ENCODE data around the gene PLIN5.

The PLIN5 gene

DNA sequence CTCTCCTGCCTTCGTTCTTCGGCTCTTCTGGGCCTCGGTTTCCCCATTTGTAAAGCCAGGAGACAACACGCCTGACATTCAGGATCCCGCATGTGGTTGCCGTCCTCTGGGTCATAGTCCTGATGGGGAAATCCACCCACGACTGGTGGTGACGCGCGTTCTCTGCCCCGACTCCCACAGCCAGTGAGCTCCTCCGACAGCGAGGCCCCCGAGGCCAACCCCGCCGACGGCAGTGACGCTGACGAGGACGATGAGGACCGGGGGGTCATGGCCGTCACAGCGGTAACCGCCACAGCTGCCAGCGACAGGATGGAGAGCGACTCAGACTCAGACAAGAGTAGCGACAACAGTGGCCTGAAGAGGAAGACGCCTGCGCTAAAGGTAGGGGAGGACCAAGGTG, 46.5 kb downstream of the PLIN5 start:
- peaks cover 33% of the 10 kb centered on the region for H3K36me3 ChIP-seq (ENCODE audit: control insufficient read depth, insufficient read depth, low read length)

DNA sequence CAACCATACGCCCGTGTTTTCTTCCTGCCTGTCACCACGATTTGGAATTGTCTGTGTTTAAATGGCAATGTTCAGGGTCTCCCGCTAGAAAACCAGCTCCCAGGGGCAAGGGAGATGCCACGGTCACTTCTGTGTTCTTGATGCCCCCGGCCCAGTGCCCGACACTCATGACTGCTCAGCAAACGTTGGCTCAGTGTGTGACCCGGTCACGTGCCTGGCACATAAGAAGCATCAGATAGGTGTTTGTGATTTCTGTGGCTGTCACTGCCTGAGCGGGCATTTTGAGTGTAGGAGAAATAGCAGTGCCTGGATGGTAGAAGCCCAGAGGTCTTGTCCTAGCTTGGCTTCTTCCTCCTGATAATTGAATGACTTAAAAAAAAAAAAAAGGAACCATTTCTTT, 47.5 kb downstream of the PLIN5 start:
- no peak for DNase-seq
- H3K4me3 ChIP-seq (ENCODE audit: insufficient read depth, low read depth, low read length, poor library complexity, severe bottlenecking), result no peak overlapping the region
- H3K27me3 ChIP-seq (replicated peaks; ENCODE audit: control insufficient read depth, insufficient read depth, low read length, poor library complexity, severe bottlenecking), result no peaks in the 10 kb centered on the region
- H3K9me3 ChIP-seq (ENCODE audit: control insufficient read depth, low read length), result no peaks in the 10 kb centered on the region
- peaks cover 32% of the 10 kb centered on the region for H3K36me3 ChIP-seq (ENCODE audit: control insufficient read depth, insufficient read depth, low read length)
- H3K4me1 ChIP-seq (ENCODE audit: control insufficient read depth, insufficient read depth, low read length, poor library complexity, severe bottlenecking), result no peaks in the 10 kb centered on the region
- H3K27ac ChIP-seq (ENCODE audit: insufficient read depth, low read length, poor library complexity, severe bottlenecking), result no peak overlapping the region

More for the DNA sequence above, 46.5 kb downstream of the PLIN5 start:
- no peak for DNase-seq
- no peaks in the 10 kb centered on the region for H3K9me3 ChIP-seq (ENCODE audit: control insufficient read depth, low read length)
- no peaks in the 10 kb centered on the region for H3K4me1 ChIP-seq (ENCODE audit: control insufficient read depth, insufficient read depth, low read length, poor library complexity, severe bottlenecking)
- no peak overlapping the region for H3K4me3 ChIP-seq (ENCODE audit: insufficient read depth, low read depth, low read length, poor library complexity, severe bottlenecking)
- H3K27me3 ChIP-seq (replicated peaks; ENCODE audit: control insufficient read depth, insufficient read depth, low read length, poor library complexity, severe bottlenecking), result no peaks in the 10 kb centered on the region
- H3K27ac ChIP-seq (ENCODE audit: insufficient read depth, low read length, poor library complexity, severe bottlenecking), result no peak overlapping the region

DNA sequence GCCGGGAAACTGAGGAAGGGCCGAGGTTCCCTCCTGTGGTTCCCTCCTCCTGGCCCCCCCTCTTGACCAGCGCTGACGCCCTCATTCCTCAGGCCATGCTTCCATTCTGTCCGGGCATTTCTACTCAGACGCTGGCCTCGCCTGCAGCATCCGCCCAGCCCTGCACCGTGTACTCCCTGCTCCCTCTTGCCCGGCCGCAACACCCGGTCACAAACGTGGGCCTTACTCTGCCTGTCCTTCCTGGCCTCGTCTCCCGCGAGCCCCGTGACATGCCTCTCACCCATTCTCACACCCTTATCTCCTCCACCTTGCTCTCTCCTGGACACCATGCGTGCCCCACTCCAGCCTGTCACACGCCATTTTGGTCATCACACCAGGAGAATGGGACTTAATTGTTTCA, 51.6 kb downstream of the PLIN5 start:
- Histone ChIP-seq H3K4me3 (ENCODE audit: insufficient read depth, low read depth, low read length, poor library complexity, severe bottlenecking) (no peak overlapping the region), H3K36me3 (ENCODE audit: control insufficient read depth, insufficient read depth, low read length) (peaks cover 9% of the 10 kb centered on the region), H3K4me1 (ENCODE audit: control insufficient read depth, insufficient read depth, low read length, poor library complexity, severe bottlenecking) (no peaks in the 10 kb centered on the region), H3K27ac (ENCODE audit: insufficient read depth, low read length, poor library complexity, severe bottlenecking) (no peak overlapping the region), H3K27me3 (replicated peaks; ENCODE audit: control insufficient read depth, insufficient read depth, low read length, poor library complexity, severe bottlenecking) (no peaks in the 10 kb centered on the region), H3K9me3 (ENCODE audit: control insufficient read depth, low read length) (no peaks in the 10 kb centered on the region)
- no peak for DNase-seq

GRCh38 chr19:4482721-4483364, 52.2 kb downstream of the PLIN5 start:
- no peaks in the 10 kb centered on the region for H3K27me3 ChIP-seq (replicated peaks; ENCODE audit: control insufficient read depth, insufficient read depth, low read length, poor library complexity, severe bottlenecking)
- no peak overlapping the region for H3K27ac ChIP-seq (ENCODE audit: insufficient read depth, low read length, poor library complexity, severe bottlenecking)
- no peaks in the 10 kb centered on the region for H3K4me1 ChIP-seq (ENCODE audit: control insufficient read depth, insufficient read depth, low read length, poor library complexity, severe bottlenecking)
- peaks cover 6% of the 10 kb centered on the region for H3K36me3 ChIP-seq (ENCODE audit: control insufficient read depth, insufficient read depth, low read length)
- no peak overlapping the region for H3K4me3 ChIP-seq (ENCODE audit: insufficient read depth, low read depth, low read length, poor library complexity, severe bottlenecking)
- no peak for DNase-seq
- H3K9me3 ChIP-seq (ENCODE audit: control insufficient read depth, low read length), result no peaks in the 10 kb centered on the region

DNA sequence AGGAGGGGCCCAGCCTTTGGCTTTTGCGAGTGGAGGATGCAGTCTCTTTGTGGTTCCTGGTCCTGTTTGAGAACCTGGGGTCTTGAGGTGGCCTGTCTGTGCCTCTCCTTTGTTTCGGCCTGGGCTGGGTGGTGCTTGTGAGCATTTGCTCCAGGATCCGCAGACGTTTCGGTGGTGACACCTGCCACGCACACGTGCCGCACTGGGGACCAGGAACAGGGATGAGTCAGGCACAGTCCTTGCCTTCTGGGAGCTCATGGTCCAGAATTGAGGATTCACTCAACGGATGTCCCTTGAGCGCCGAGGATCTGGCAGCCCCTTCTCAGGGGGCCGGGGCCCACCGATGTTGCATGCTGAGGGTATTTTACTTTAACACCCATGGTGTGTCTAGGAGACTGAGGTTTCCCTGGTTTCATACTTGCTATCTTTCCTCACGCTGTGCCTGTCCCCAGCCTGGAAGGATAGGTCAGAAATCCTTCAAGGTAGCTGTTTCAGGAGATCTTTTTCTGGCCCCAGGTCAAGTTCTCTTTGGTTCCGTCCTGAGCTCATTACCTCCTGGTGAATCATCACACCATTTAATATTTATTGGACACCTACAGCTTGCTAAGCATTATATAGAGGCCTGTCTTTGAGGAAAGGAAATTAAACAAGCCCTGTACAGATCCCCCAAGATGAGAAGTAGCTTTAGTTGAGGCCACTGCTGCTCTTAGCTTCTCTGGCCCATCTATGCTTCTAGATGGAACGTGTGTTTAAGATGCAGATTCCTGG, 57.8 kb downstream of the PLIN5 start:
- H3K27me3 ChIP-seq (replicated peaks; ENCODE audit: control insufficient read depth, insufficient read depth, low read length, poor library complexity, severe bottlenecking), result no peaks in the 10 kb centered on the region
- no peak for DNase-seq
- peaks cover 21% of the 10 kb centered on the region for H3K4me1 ChIP-seq (ENCODE audit: control insufficient read depth, insufficient read depth, low read length, poor library complexity, severe bottlenecking)
- H3K27ac ChIP-seq (ENCODE audit: insufficient read depth, low read length, poor library complexity, severe bottlenecking), result no peak overlapping the region
- H3K4me3 ChIP-seq (ENCODE audit: insufficient read depth, low read depth, low read length, poor library complexity, severe bottlenecking), result no peak overlapping the region
- H3K9me3 ChIP-seq (ENCODE audit: control insufficient read depth, low read length), result no peaks in the 10 kb centered on the region
- H3K36me3 ChIP-seq (ENCODE audit: control insufficient read depth, insufficient read depth, low read length), result peaks cover 18% of the 10 kb centered on the region

DNA sequence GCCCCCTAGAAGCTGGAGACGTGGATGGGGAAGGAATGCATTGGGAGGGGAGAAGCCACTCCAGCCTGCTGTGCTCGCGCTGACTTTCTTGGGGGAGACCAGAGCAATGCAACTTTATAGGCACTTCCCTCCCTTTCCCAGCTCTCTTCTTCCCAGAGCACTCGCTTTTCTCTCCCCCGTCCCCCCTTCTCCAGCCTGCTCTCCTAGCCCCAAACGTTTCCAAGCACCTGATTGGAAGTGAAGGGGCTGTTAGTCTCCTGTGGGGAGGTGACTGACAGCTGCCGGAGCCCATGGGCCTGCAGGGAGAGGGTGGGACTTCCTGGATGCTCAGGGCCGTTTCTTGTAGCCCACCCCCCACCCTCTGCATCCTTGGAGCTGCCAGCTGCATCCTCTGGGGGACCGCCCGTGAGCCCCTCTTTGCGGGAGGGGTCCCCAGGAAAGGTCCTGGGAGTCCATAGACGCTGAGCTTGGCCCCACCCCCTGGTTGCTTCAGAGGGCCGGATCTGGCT, 60.5 kb downstream of the PLIN5 start:
- no peak for DNase-seq
- Histone ChIP-seq H3K36me3 (ENCODE audit: control insufficient read depth, insufficient read depth, low read length) (peaks cover 18% of the 10 kb centered on the region), H3K27me3 (replicated peaks; ENCODE audit: control insufficient read depth, insufficient read depth, low read length, poor library complexity, severe bottlenecking) (no peaks in the 10 kb centered on the region), H3K9me3 (ENCODE audit: control insufficient read depth, low read length) (no peaks in the 10 kb centered on the region), H3K4me3 (ENCODE audit: insufficient read depth, low read depth, low read length, poor library complexity, severe bottlenecking) (no peak overlapping the region), H3K4me1 (ENCODE audit: control insufficient read depth, insufficient read depth, low read length, poor library complexity, severe bottlenecking) (peaks cover 25% of the 10 kb centered on the region), H3K27ac (ENCODE audit: insufficient read depth, low read length, poor library complexity, severe bottlenecking) (no peak overlapping the region)

DNA sequence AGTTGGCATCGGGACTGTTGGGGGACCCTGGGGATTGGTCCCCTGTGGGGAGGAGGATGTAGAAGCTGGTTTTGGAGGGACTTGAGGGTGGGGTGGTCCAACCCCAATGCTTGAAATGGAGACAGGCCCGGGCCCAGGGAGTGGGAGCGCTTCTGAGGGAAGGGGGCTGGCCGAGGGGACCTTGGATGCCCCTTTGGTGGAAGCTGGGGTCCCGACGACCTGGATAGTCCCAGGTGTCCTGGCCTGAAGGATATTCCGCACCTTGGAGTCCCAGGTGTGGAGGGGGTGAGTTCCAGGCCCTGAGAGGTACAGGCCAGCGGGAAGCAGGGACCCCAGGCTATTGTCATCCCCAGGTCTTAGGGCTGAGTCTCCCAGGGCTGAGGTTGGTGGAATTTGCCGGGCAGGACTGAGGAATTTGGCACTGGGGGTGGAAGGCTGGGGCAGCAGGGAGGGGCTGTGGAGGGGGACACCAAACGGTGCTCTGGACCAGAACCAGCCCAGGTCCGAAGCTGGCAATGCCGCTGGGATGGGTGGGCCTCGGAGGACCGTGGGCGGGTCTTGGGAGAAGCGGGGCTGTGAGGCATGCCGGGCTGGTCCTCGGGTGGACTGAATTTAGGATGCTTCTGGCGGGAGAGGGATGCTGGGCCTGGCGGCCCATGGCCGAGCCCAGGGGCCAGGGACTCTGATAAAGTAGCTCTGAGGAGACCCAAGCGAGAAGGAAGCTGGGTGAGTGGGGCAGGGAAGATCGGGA, 61.1 kb downstream of the PLIN5 start:
- no peak overlapping the region for H3K27ac ChIP-seq (ENCODE audit: insufficient read depth, low read length, poor library complexity, severe bottlenecking)
- H3K4me3 ChIP-seq (ENCODE audit: insufficient read depth, low read depth, low read length, poor library complexity, severe bottlenecking), result no peak overlapping the region
- DNase-seq, result no peak
- H3K4me1 ChIP-seq (ENCODE audit: control insufficient read depth, insufficient read depth, low read length, poor library complexity, severe bottlenecking), result peaks cover 25% of the 10 kb centered on the region
- H3K9me3 ChIP-seq (ENCODE audit: control insufficient read depth, low read length), result no peaks in the 10 kb centered on the region
- no peaks in the 10 kb centered on the region for H3K27me3 ChIP-seq (replicated peaks; ENCODE audit: control insufficient read depth, insufficient read depth, low read length, poor library complexity, severe bottlenecking)
- peaks cover 18% of the 10 kb centered on the region for H3K36me3 ChIP-seq (ENCODE audit: control insufficient read depth, insufficient read depth, low read length)

DNA sequence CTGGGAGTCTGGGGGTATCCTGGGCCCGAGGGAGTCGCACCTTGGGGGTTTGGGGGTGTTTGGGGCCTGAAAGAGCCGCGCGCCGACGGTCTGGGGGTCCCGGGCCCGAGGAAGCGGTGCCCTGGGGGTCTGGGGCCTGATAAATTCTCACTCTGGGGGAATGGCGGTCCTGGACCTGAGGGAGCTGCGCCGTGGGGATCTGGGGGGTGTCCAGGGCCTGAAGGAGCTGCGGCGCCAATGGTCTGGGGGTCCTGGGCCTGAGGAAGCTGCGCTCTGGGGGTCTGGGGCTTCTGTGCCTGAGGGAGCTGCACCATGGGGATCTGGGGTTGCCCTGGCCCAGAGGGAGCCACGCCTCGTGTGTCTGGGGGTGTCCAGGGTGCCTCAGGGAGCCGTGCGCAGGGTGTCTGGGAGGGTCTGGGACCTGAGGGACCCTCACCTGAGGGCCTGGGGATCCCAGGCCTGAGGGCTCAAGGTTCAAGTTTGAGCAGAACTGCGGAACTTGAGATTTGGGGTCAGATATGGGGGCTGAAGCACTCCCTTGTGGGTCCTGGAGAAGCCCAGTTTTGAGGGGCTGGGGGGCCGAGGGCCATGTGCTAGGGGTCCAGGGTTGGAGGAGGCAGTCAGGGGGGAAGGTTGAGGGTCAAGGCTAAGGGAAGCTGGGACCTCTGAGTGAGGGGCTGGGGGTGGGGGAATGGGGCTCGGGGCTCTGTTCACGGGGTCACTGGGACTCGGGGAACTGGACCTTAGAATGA, 61.8 kb downstream of the PLIN5 start:
- DNase-seq, result no peak
- peaks cover 25% of the 10 kb centered on the region for H3K4me1 ChIP-seq (ENCODE audit: control insufficient read depth, insufficient read depth, low read length, poor library complexity, severe bottlenecking)
- no peaks in the 10 kb centered on the region for H3K27me3 ChIP-seq (replicated peaks; ENCODE audit: control insufficient read depth, insufficient read depth, low read length, poor library complexity, severe bottlenecking)
- peak overlapping the region; percentile 72 for H3K4me3 ChIP-seq (ENCODE audit: insufficient read depth, low read depth, low read length, poor library complexity, severe bottlenecking)
- H3K9me3 ChIP-seq (ENCODE audit: control insufficient read depth, low read length), result no peaks in the 10 kb centered on the region
- peak overlapping the region; percentile 32 for H3K27ac ChIP-seq (ENCODE audit: insufficient read depth, low read length, poor library complexity, severe bottlenecking)
- peaks cover 18% of the 10 kb centered on the region for H3K36me3 ChIP-seq (ENCODE audit: control insufficient read depth, insufficient read depth, low read length)
